Nephron (organoid): Measurements from ENCODE around the gene RGS6.

ENCODE experiments used
- H3K27ac Mint-ChIP-seq, 3 experiments: 2 replicates each; pipeline ENCODE4 v1.8.0; 2020; ENCODE audit warnings: mixed read lengths in 3 of 3, mild to moderate bottlenecking in 2 of 3, moderate library complexity in 1 of 3
- H3K27me3 Mint-ChIP-seq: 2 replicates; pipeline ENCODE4 v1.8.0; 2021; ENCODE audit warnings: low read depth, mild to moderate bottlenecking, moderate library complexity, mixed read lengths
- H3K36me3 Mint-ChIP-seq: 2 replicates; pipeline ENCODE4 v1.8.0; 2020; ENCODE audit warnings: low read depth, mixed read lengths
- H3K4me1 Mint-ChIP-seq: 2 replicates; pipeline ENCODE4 v1.8.0; 2020; ENCODE audit warnings: mixed read lengths
- H3K4me3 Mint-ChIP-seq, 3 experiments: 2 replicates each; pipeline ENCODE4 v1.8.0; 2020; ENCODE audit warnings: mild to moderate bottlenecking in 3 of 3, mixed read lengths in 3 of 3, moderate library complexity in 2 of 3
- H3K9me3 Mint-ChIP-seq: 2 replicates; pipeline ENCODE4 v1.8.0; 2020; ENCODE audit warnings: mixed read lengths
- TF ChIP-seq, protein P1 (sequence below), 3 experiments: fragments of 200-600 bp; sonication (generic); IDR thresholded peaks; one replicate each; pipeline ENCODE4 v1.5.0; 2021; ENCODE audit warnings: antibody characterized with exemption in 3 of 3; ENCODE audit not compliant: unreplicated experiment in 3 of 3

Gene RGS6

DNA sequence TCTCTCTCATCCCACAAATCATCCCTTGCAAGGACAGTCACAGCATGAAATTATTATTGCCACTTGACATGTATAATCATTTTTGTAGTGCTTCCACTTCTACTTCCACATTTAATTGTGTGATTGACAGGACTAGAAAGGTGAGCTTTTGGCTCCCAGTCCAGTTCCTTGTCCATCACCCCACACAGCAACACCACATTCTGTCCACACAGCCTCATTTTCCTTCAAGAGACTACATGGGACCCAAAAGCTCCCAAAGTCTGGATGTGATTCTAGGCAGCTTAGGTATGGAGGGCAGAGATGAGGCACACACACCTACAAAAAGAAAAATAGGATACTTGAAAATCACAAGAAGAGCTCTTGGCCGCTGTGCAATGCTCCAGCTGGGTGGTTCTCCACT, 595.4 kb downstream of the RGS6 start:
- H3K36me3 Mint-ChIP-seq, result peaks cover 4% of the 10 kb centered on the region
- H3K4me1 Mint-ChIP-seq, result peaks cover 48% of the 10 kb centered on the region
- H3K9me3 Mint-ChIP-seq, result peaks cover 6% of the 10 kb centered on the region
- TF ChIP-seq, protein P1, sequence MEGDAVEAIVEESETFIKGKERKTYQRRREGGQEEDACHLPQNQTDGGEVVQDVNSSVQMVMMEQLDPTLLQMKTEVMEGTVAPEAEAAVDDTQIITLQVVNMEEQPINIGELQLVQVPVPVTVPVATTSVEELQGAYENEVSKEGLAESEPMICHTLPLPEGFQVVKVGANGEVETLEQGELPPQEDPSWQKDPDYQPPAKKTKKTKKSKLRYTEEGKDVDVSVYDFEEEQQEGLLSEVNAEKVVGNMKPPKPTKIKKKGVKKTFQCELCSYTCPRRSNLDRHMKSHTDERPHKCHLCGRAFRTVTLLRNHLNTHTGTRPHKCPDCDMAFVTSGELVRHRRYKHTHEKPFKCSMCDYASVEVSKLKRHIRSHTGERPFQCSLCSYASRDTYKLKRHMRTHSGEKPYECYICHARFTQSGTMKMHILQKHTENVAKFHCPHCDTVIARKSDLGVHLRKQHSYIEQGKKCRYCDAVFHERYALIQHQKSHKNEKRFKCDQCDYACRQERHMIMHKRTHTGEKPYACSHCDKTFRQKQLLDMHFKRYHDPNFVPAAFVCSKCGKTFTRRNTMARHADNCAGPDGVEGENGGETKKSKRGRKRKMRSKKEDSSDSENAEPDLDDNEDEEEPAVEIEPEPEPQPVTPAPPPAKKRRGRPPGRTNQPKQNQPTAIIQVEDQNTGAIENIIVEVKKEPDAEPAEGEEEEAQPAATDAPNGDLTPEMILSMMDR (IDR thresholded peaks at IDR 0.05; ENCODE audit: unreplicated experiment in 3 of 3), result no peak
- H3K27me3 Mint-ChIP-seq, result no peaks in the 10 kb centered on the region
- H3K4me3 Mint-ChIP-seq, result no peak overlapping the region
- peak overlapping the region in 1 of 3 experiments; percentile 88 for H3K27ac Mint-ChIP-seq

DNA sequence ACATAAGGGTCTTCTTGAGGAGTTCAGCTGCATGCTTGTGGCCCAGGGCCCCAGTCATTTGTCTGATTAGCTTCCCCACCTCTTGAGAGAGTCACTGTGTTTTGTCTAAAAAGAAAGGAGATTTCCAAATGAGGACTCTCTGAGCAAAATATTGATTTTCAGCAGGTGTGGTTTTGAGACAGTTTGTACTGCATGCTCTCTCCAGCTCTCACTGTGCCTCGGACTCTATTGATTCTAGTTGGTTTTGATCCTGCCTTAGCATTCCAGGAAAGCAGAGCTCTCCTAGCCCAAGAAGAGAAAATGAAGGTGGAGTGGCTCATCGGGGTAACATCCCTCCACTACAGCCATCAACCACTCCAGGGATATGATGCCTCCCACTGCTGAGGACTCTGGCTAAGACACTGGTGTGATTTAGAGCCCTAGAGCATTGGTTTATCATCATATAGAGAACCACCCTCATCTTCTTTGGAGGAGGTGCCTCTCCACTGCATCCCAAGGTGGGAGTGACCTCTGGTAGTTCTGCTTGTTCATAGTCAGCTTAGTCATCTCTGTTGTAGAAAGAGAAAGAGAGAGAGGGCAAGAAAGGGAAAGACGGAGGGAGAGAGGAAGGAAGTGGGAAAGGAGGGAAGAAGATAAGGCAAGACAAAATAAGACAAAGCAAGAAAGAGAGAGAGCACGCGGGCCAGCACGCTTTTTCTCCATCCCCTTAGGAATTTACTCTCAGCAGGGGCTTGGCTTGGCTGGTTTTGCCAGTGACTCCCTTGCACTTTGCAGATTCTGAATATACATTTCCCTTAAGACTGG, 596.0 kb downstream of the RGS6 start:
- no peaks in the 10 kb centered on the region for H3K27me3 Mint-ChIP-seq
- peak overlapping the region; percentile 12 to 88 (median 72) for H3K27ac Mint-ChIP-seq

DNA sequence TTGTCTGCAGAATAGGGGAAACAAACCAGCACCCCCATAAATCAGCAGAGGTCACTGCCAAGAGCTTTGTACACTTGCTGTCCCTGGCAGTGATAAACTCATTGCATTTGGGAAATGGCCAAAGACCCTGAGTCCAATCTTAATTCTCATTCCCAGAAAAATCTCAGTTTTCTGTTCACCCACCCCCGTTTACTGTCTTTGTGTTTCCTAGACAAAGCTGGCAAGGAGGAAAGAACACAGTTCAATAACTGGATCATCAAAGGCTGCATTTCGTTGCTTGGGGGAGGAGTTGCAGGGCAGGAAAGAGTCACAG, 596.6 kb downstream of the RGS6 start:
- peak overlapping the region; percentile 39 to 88 (median 72) for H3K27ac Mint-ChIP-seq
- TF ChIP-seq, protein P1 (IDR thresholded peaks at IDR 0.05; ENCODE audit: unreplicated experiment in 3 of 3), result no peak
- H3K9me3 Mint-ChIP-seq, result peaks cover 13% of the 10 kb centered on the region
- no peak overlapping the region for H3K4me3 Mint-ChIP-seq
- peaks cover 4% of the 10 kb centered on the region for H3K36me3 Mint-ChIP-seq
- H3K27me3 Mint-ChIP-seq, result no peaks in the 10 kb centered on the region
- H3K4me1 Mint-ChIP-seq, result peaks cover 41% of the 10 kb centered on the region

More for the DNA sequence above, 596.0 kb downstream of the RGS6 start:
- Mint-ChIP-seq H3K36me3 (peaks cover 4% of the 10 kb centered on the region), H3K4me1 (peaks cover 47% of the 10 kb centered on the region), H3K4me3 (no peak overlapping the region), H3K9me3 (peaks cover 7% of the 10 kb centered on the region)
- TF ChIP-seq, protein P1 (IDR thresholded peaks at IDR 0.05; ENCODE audit: unreplicated experiment in 3 of 3), result no peak

DNA sequence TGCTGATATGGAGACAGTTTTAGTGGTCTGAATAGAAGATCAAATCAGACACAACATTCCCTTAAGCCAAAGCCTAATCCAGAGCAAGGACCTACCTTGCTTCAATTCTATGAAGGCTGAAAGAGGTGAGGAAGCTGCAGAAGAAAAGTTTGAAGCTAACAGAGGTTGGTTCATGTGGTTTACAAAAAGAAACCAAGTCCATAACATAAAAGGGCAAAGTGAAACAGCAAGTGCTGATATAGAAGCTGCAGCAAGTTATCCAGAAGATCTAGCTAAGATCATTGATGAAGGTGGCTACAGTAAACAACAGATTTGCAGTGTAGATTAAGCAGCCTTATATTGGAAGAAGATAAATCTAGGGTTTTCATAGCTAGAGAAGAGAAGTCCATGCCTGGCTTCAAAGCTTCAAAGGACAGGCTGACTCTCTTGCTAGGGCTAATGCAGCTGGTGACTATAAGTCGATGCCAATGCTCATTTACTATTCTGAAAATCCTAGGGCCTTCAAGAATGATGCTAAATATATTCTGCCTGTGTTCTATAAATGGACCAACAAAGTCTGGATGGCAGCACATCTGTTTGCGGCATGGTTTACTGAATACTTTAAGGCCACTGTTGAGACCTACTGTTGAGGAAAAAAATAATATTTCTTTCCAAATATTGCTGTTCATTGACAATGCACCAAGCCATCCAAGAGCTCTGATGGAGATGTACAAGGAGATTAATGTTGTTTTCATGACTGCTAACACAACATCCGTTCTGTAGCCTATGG, 600.6 kb downstream of the RGS6 start:
- peaks cover 4% of the 10 kb centered on the region for H3K36me3 Mint-ChIP-seq
- peaks cover 30% of the 10 kb centered on the region for H3K9me3 Mint-ChIP-seq
- no peaks in the 10 kb centered on the region for H3K27me3 Mint-ChIP-seq
- TF ChIP-seq, protein P1 (IDR thresholded peaks at IDR 0.05; ENCODE audit: unreplicated experiment in 3 of 3), result no peak
- no peak overlapping the region for H3K27ac Mint-ChIP-seq
- H3K4me1 Mint-ChIP-seq, result peaks cover 21% of the 10 kb centered on the region
- H3K4me3 Mint-ChIP-seq, result no peak overlapping the region

DNA sequence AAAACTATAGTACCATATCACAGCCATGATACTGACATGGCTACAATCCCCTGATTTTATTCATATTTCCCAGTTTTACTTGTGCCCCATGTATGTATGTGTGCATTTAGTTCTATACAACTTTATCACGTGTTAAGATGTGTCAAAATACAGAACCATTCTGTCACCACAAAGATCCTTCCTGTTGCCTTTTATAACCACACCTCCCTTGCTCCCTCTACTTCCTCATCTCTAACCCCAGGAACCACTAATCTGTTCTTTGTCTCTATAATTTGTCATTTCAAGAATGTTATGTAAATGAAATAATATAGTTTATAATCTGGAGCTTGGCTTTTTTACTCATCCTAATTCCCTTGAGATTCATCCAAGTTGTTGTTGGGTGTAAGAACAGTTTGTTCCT, 603.3 kb downstream of the RGS6 start:
- Mint-ChIP-seq H3K27me3 (no peaks in the 10 kb centered on the region), H3K4me3 (no peak overlapping the region), H3K9me3 (peaks cover 30% of the 10 kb centered on the region), H3K36me3 (peaks cover 4% of the 10 kb centered on the region), H3K4me1 (peaks cover 11% of the 10 kb centered on the region), H3K27ac (no peak overlapping the region)
- TF ChIP-seq, protein P1 (IDR thresholded peaks at IDR 0.05; ENCODE audit: unreplicated experiment in 3 of 3), result no peak
